ENCODE results near the gene ARID4B.
"Not testable (repeated sequence)": the region's sequence is repeated elsewhere in the genome, so short reads cannot be mapped to it uniquely, and the experiment has no call there.

ARID4B gene

GRCh38 chr1:235270625-235271024 lies 57.4 kb downstream of the ARID4B start:
- Histone ChIP-seq H2AFZ (ENCODE audit: low read length) (no peak overlapping the region), H3K4me1 (ENCODE audit: insufficient read depth, low read length, severe bottlenecking) (peaks cover 25% of the 10 kb centered on the region), H3K36me3 (ENCODE audit: insufficient read depth, low read length) (no peaks in the 10 kb centered on the region), H3K27ac (ENCODE audit: low read depth, low read length, poor library complexity, severe bottlenecking) (peak overlapping the region; percentile 27), H3K9me3 (ENCODE audit: low read length) (no peaks in the 10 kb centered on the region), H3F3A (ENCODE audit: insufficient read depth, low read length) (peaks cover 2% of the 10 kb centered on the region; the same call in 1 of the 2 replicates), H3K79me2 (ENCODE audit: insufficient read depth, low read length) (peaks cover 98% of the 10 kb centered on the region), H4K20me1 (ENCODE audit: insufficient read depth, low read length) (no peaks in the 10 kb centered on the region), H3K4me2 (ENCODE audit: low read length) (peak overlapping the region; percentile 14; the same call in 1 of the 2 replicates), H3K9me2 (ENCODE audit: low read depth, low read length) (no peaks in the 10 kb centered on the region), H3K9ac (ENCODE audit: low read length) (no peak overlapping the region), H3K27me3 (ENCODE audit: insufficient read depth, low read length) (no peaks in the 10 kb centered on the region), H3K4me3 (ENCODE audit: low read depth, low read length, poor library complexity, severe bottlenecking) (no peak overlapping the region)
- TF ChIP-seq CTCF (IDR thresholded peaks at IDR 0.05; ENCODE audit: low read length) = no peak
- no peak for TF ChIP-seq EZH2 (IDR thresholded peaks at IDR 0.05; ENCODE audit: borderline replicate concordance, low read length)

DNA sequence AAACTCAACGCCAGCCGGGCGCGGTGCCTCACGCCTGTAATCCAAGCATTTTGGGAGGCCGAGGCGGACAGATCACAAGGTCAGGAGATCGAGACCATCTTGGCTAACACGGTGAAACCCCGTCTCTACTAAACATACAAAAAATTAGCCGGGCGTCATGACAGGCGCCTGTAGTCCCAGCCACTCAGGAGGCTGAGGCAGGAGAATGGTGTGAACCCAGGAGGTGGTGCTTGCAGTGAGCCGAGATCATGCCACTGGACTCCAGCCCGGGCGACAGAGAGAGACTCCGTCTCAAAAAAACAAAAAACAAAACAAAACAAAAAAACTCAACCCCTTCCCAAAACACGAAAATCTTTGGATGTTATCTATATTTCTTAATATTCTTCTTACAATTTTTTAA lies 58.0 kb downstream of the ARID4B start:
- Histone ChIP-seq H3K4me1 (ENCODE audit: insufficient read depth, low read length, severe bottlenecking) (peaks cover 19% of the 10 kb centered on the region), H3K79me2 (ENCODE audit: insufficient read depth, low read length) (peaks cover 98% of the 10 kb centered on the region)
- not testable (repeated sequence) for H3K9ac ChIP-seq (ENCODE audit: low read length); H3K9me2 ChIP-seq (ENCODE audit: low read depth, low read length); H3F3A ChIP-seq (ENCODE audit: insufficient read depth, low read length); H3K9me3 ChIP-seq (ENCODE audit: low read length); H3K4me2 ChIP-seq (ENCODE audit: low read length); H4K20me1 ChIP-seq (ENCODE audit: insufficient read depth, low read length); H3K27ac ChIP-seq (ENCODE audit: low read depth, low read length, poor library complexity, severe bottlenecking); H3K4me3 ChIP-seq (ENCODE audit: low read depth, low read length, poor library complexity, severe bottlenecking); H3K27me3 ChIP-seq (ENCODE audit: insufficient read depth, low read length); H2AFZ ChIP-seq (ENCODE audit: low read length); H3K36me3 ChIP-seq (ENCODE audit: insufficient read depth, low read length)

GRCh38 chr1:235268379-235269125 lies 59.4 kb downstream of the ARID4B start:
- H3K27ac ChIP-seq (ENCODE audit: low read depth, low read length, poor library complexity, severe bottlenecking) = no peak overlapping the region
- H4K20me1 ChIP-seq (ENCODE audit: insufficient read depth, low read length) = no peaks in the 10 kb centered on the region

More at GRCh38 chr1:235268379-235269125, 59.4 kb downstream of the ARID4B start:
- Histone ChIP-seq H3K27me3 (ENCODE audit: insufficient read depth, low read length) (no peaks in the 10 kb centered on the region), H2AFZ (ENCODE audit: low read length) (no peak overlapping the region), H3K9ac (ENCODE audit: low read length) (no peak overlapping the region), H3K9me3 (ENCODE audit: low read length) (no peaks in the 10 kb centered on the region), H3K36me3 (ENCODE audit: insufficient read depth, low read length) (no peaks in the 10 kb centered on the region), H3K4me1 (ENCODE audit: insufficient read depth, low read length, severe bottlenecking) (peaks cover 14% of the 10 kb centered on the region), H3K4me2 (ENCODE audit: low read length) (no peak overlapping the region), H3F3A (ENCODE audit: insufficient read depth, low read length) (no peaks in the 10 kb centered on the region; the same call in 1 of the 2 replicates), H3K9me2 (ENCODE audit: low read depth, low read length) (no peaks in the 10 kb centered on the region), H3K79me2 (ENCODE audit: insufficient read depth, low read length) (peaks cover 97% of the 10 kb centered on the region), H3K4me3 (ENCODE audit: low read depth, low read length, poor library complexity, severe bottlenecking) (no peak overlapping the region)
- TF ChIP-seq CTCF (IDR thresholded peaks at IDR 0.05; ENCODE audit: low read length) = no peak
- no peak for TF ChIP-seq EZH2 (IDR thresholded peaks at IDR 0.05; ENCODE audit: borderline replicate concordance, low read length)
